ENCODE results near the gene KDM5C.

- no peak for TF ChIP-seq CTCF (IDR thresholded peaks at IDR 0.05; ENCODE audit: insufficient read depth, low read depth, low read length)
- TF ChIP-seq EZH2 (IDR thresholded peaks at IDR 0.05; ENCODE audit: insufficient read depth, low read length): no peak
These were observed 25.5 kb upstream of the KDM5C start for GRCh38 chrX:53250556-53250955.
